PC-3 (cell line): ENCODE results near the gene TEX29. TPM values are rescaled to one million over a fixed set of nuclear protein-coding genes. Genes with fewer than 3 reads are reported as not detected.

Experiments used
- ATAC-seq: fragments of 200-7000 bp; cut with Tn5 transposase; 2 replicates; pipeline ENCODE4 v1.9.1; 2020; ENCODE audit warnings: mild to moderate bottlenecking, moderate library complexity
- BruUV-seq: library from RNA; stranded (reverse); fragments of 400-500 nt; replicated peaks from 2 replicates; lab custom pipeline; 2021; lab: Mats Ljungman, UMichigan
- CTCF ChIA-PET: fragments of 300-600 bp; sonication (Branson Sonifier 250); formaldehyde crosslinking; loops from one replicate; lab custom pipeline; 2022; ENCODE audit warnings: antibody characterized with exemption; lab: Charles Lee
- POLR2A ChIA-PET: fragments of 300-600 bp; sonication (Branson Sonifier 250); formaldehyde crosslinking; loops from one replicate; lab custom pipeline; 2022; ENCODE audit warnings: antibody characterized with exemption; ENCODE audit not compliant: unreplicated experiment; lab: Charles Lee
- DNase-seq: peaks from one replicate; pipeline ENCODE4 v3.0.0-alpha.2; 2015
- H2AFZ ChIP-seq: fragments of 300-600 bp; sonication (generic); 2 replicates; pipeline ENCODE4 v1.6.0; 2016; ENCODE audit warnings: antibody characterized with exemption, low read length
- H3F3A ChIP-seq: fragments of 300-600 bp; sonication (generic); one replicate; pipeline ENCODE4 v1.6.0; 2017; ENCODE audit warnings: antibody characterized with exemption, low read length, control low read depth, mild to moderate bottlenecking; ENCODE audit not compliant: unreplicated experiment
- H3K27ac ChIP-seq: fragments of 300-600 bp; sonication (generic); 2 replicates; pipeline ENCODE4 v1.5.1; 2016; ENCODE audit warnings: mild to moderate bottlenecking, low read length
- H3K27me3 ChIP-seq: fragments of 300-600 bp; sonication (generic); 2 replicates; pipeline ENCODE4 v1.6.1; 2016; ENCODE audit warnings: low read length, mixed read lengths
- H3K36me3 ChIP-seq: fragments of 300-600 bp; sonication (generic); 2 replicates; pipeline ENCODE4 v1.6.1; 2016; ENCODE audit warnings: low read depth, mixed run types, low read length, mixed read lengths
- H3K4me1 ChIP-seq: fragments of 300-600 bp; sonication (generic); 2 replicates; pipeline ENCODE4 v1.5.1; 2016; ENCODE audit warnings: low read length; ENCODE audit not compliant: insufficient read depth
- H3K4me2 ChIP-seq: fragments of 300-600 bp; sonication (generic); 2 replicates; pipeline ENCODE4 v1.6.0; 2016; ENCODE audit warnings: low read length
- H3K4me3 ChIP-seq: fragments of 300-600 bp; sonication (generic); 2 replicates; pipeline ENCODE4 v1.5.1; 2016; ENCODE audit warnings: mild to moderate bottlenecking, low read length, mixed read lengths
- H3K79me2 ChIP-seq: fragments of 300-600 bp; sonication (generic); 2 replicates; pipeline ENCODE4 v1.6.1; 2017; ENCODE audit warnings: low read length, mixed read lengths
- H3K9ac ChIP-seq: fragments of 300-600 bp; sonication (generic); 2 replicates; pipeline ENCODE4 v1.6.0; 2016; ENCODE audit warnings: mild to moderate bottlenecking, low read length
- H3K9me2 ChIP-seq: fragments of 300-600 bp; sonication (generic); replicated peaks from 2 replicates; pipeline ENCODE4 v1.6.1; 2016; ENCODE audit warnings: mixed run types, low read length, mixed read lengths
- H3K9me3 ChIP-seq: fragments of 300-600 bp; sonication (generic); 2 replicates; pipeline ENCODE4 v1.6.1; 2016; ENCODE audit warnings: low read length, mixed read lengths
- H4K20me1 ChIP-seq: fragments of 300-600 bp; sonication (generic); 2 replicates; pipeline ENCODE4 v1.6.1; 2016; ENCODE audit warnings: low read length, mixed read lengths
- EZH2 ChIP-seq: fragments of 300-600 bp; sonication (generic); IDR thresholded peaks from one replicate; pipeline ENCODE4 v1.6.1; 2017; ENCODE audit warnings: antibody characterized with exemption, mild to moderate bottlenecking, low read length; ENCODE audit not compliant: unreplicated experiment
- EZH2phosphoT487 ChIP-seq: fragments of 300-600 bp; sonication (generic); IDR thresholded peaks from 2 replicates; pipeline ENCODE4 v1.6.1; 2018; ENCODE audit warnings: mild to moderate bottlenecking, antibody characterized with exemption, low read length, borderline replicate concordance
- intact Hi-C: fragments of 100-400 bp; cut with micrococcal nuclease; formaldehyde crosslinking; loops from 2 replicates; pipeline ENCODE4 v1.9.0; 2023
- total RNA-seq: library from RNA; depleted of rRNA; stranded (reverse); fragments of >200 nt; gene quantifications from 2 replicates; pipeline ENCODE4 v1.2.3, GENCODE V29; 2014
- TF ChIP-seq, protein P1 (sequence below): fragments of 300-600 bp; sonication (generic); conservative IDR thresholded peaks from 2 replicates; pipeline ENCODE4 v1.5.1; 2017; ENCODE audit warnings: antibody characterized with exemption, low read depth, mild to moderate bottlenecking, low read length

The TEX29 gene
- total RNA-seq, 1 experiment from 2014 or later, result not detected

DNA sequence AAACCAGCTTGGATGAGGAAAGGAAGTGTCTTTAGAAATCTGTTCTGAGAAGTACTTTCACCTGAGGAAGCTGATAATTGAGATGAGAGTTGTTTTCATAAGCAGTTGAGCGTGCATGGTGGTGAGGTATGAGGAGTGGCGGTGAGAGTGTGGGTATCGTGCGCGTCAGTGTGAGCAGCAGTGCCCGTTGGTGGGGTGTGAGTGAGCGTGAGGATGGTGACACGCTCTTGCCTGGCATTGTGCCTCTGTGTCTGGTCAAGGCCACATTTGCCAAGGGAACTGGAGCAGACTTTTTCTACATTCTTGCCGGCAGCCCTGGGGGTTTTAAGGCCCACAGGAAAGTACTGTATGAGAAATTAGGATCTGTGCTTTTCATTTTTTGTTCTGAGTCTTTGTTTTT, 36.5 kb upstream of the TEX29 start:
- POLR2A ChIA-PET, result no interaction called here
- Histone ChIP-seq H3K9ac (no peak overlapping the region), H3K79me2 (no peaks in the 10 kb centered on the region), H3K4me2 (no peak overlapping the region), H3K36me3 (0 out of 2 replicates have a peak, but pooled peaks cover 7% of the 10 kb centered on the region), H3K27me3 (no peaks in the 10 kb centered on the region), H3K9me3 (no peaks in the 10 kb centered on the region), H3K9me2 (no peaks in the 10 kb centered on the region), H2AFZ (no peak overlapping the region), H3F3A (no peaks in the 10 kb centered on the region), H3K27ac (no peak overlapping the region), H3K4me1 (no peaks in the 10 kb centered on the region), H4K20me1 (no peaks in the 10 kb centered on the region), H3K4me3 (no peak overlapping the region)
- TF ChIP-seq EZH2, result no peak
- TF ChIP-seq, protein P1, sequence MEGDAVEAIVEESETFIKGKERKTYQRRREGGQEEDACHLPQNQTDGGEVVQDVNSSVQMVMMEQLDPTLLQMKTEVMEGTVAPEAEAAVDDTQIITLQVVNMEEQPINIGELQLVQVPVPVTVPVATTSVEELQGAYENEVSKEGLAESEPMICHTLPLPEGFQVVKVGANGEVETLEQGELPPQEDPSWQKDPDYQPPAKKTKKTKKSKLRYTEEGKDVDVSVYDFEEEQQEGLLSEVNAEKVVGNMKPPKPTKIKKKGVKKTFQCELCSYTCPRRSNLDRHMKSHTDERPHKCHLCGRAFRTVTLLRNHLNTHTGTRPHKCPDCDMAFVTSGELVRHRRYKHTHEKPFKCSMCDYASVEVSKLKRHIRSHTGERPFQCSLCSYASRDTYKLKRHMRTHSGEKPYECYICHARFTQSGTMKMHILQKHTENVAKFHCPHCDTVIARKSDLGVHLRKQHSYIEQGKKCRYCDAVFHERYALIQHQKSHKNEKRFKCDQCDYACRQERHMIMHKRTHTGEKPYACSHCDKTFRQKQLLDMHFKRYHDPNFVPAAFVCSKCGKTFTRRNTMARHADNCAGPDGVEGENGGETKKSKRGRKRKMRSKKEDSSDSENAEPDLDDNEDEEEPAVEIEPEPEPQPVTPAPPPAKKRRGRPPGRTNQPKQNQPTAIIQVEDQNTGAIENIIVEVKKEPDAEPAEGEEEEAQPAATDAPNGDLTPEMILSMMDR, result no peak
- no peak for TF ChIP-seq EZH2phosphoT487
- DNase-seq, result no peak
- intact Hi-C loops, result no loop called here
- ATAC-seq, result no peak
- CTCF ChIA-PET, result no interaction called here
- BruUV-seq, result no TSS peak

DNA sequence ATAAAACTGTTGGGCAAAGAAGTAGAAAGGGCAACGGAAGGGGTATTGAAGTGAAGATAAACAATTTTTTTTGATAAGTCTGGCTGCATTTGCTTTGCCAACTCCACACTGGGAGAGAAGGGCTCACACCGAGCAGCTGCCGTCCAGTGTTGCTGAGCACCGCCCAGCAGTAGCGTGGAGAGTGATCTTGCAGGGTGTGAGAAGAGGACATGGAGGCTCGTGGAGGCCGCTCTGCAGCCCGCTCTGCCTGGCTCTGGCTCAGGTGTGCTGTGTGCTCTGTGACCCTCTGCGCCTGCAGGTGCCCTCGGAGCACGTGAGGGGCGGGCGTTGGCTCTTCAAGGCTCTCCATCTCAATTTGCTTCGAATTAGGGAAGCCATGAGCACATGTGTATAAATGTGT, 35.9 kb upstream of the TEX29 start:
- CTCF ChIA-PET, result no interaction called here
- no peak for ATAC-seq
- POLR2A ChIA-PET, result no interaction called here

GRCh38 chr13:111286162-111286561, 34.3 kb upstream of the TEX29 start:
- ChIA-PET CTCF (no interaction called here), POLR2A (no interaction called here)
- H3K9me3 ChIP-seq, result no peaks in the 10 kb centered on the region
- ATAC-seq (no peak), DNase-seq (no peak)
- TF ChIP-seq, protein P1, result no peak
- TF ChIP-seq EZH2, result no peak
- TF ChIP-seq EZH2phosphoT487, result no peak
- no peaks in the 10 kb centered on the region for H3K27me3 ChIP-seq
- H3K4me2 ChIP-seq, result no peak overlapping the region
- no peaks in the 10 kb centered on the region for H3K79me2 ChIP-seq
- no peak overlapping the region for H3K4me3 ChIP-seq
- H3K27ac ChIP-seq, result no peak overlapping the region
- H3K36me3 ChIP-seq, result no peaks in the 10 kb centered on the region
- no peak overlapping the region for H2AFZ ChIP-seq
- H4K20me1 ChIP-seq, result no peaks in the 10 kb centered on the region
- intact Hi-C loops, result no loop called here
- no peak overlapping the region for H3K9ac ChIP-seq
- no peaks in the 10 kb centered on the region for H3K9me2 ChIP-seq
- no peaks in the 10 kb centered on the region for H3K4me1 ChIP-seq
- H3F3A ChIP-seq, result no peaks in the 10 kb centered on the region
- no TSS peak for BruUV-seq

More for the DNA sequence above, 35.9 kb upstream of the TEX29 start:
- TF ChIP-seq EZH2 (no peak), EZH2phosphoT487 (no peak)
- TF ChIP-seq, protein P1, result no peak
- BruUV-seq, result no TSS peak
- Histone ChIP-seq H3F3A (no peaks in the 10 kb centered on the region), H2AFZ (no peak overlapping the region), H3K9ac (no peak overlapping the region), H3K4me3 (no peak overlapping the region), H3K4me2 (no peak overlapping the region), H4K20me1 (no peaks in the 10 kb centered on the region), H3K27me3 (no peaks in the 10 kb centered on the region), H3K9me3 (no peaks in the 10 kb centered on the region), H3K9me2 (no peaks in the 10 kb centered on the region), H3K36me3 (0 out of 2 replicates have a peak, but pooled peaks cover 7% of the 10 kb centered on the region), H3K27ac (no peak overlapping the region), H3K4me1 (no peaks in the 10 kb centered on the region), H3K79me2 (no peaks in the 10 kb centered on the region)
- intact Hi-C loops, result no loop called here
- DNase-seq, result no peak
